Neural crest cell (in vitro differentiated cells): Measurements from ENCODE around the gene PLPP7. TPM values are rescaled to one million over a fixed set of nuclear protein-coding genes. Genes with fewer than 3 reads are reported as not detected.
"Not testable (repeated sequence)": the region's sequence is repeated elsewhere in the genome, so short reads cannot be mapped to it uniquely, and the experiment has no call there.

Experiments used
- DNase-seq: peaks from one replicate; pipeline ENCODE4 v3.0.0; 2021; ENCODE audit warnings: low read depth, mixed read lengths, low spot score
- H3K27ac Mint-ChIP-seq: one replicate; pipeline ENCODE4 v1.8.0; 2021; ENCODE audit warnings: mild to moderate bottlenecking, mixed read lengths; ENCODE audit not compliant: unreplicated experiment
- H3K27me3 Mint-ChIP-seq: 2 replicates; pipeline ENCODE4 v1.8.0; 2021; ENCODE audit warnings: low read depth, mild to moderate bottlenecking, mixed read lengths
- H3K36me3 Mint-ChIP-seq: 2 replicates; pipeline ENCODE4 v1.8.0; 2021; ENCODE audit warnings: low read depth, mild to moderate bottlenecking, mixed read lengths
- H3K4me1 Mint-ChIP-seq: 2 replicates; pipeline ENCODE4 v1.8.0; 2021; ENCODE audit warnings: mixed read lengths
- H3K4me3 Mint-ChIP-seq: one replicate; pipeline ENCODE4 v1.8.0; 2021; ENCODE audit warnings: mild to moderate bottlenecking, mixed read lengths
- H3K9me3 Mint-ChIP-seq: 2 replicates; pipeline ENCODE4 v1.8.0; 2021; ENCODE audit warnings: mixed read lengths
- CTCF ChIP-seq: fragments of 200-600 bp; sonication (generic); conservative IDR thresholded peaks from 2 replicates; pipeline ENCODE4 v1.5.0; 2021; ENCODE audit warnings: antibody characterized with exemption, mild to moderate bottlenecking
- total RNA-seq: library from RNA; stranded (reverse); gene quantifications from 2 replicates; pipeline ENCODE4 v1.2.1, GENCODE V29; 2021

PLPP7 gene
- total RNA-seq, 1 donor from 2014 or later, result 6.9 TPM

DNA sequence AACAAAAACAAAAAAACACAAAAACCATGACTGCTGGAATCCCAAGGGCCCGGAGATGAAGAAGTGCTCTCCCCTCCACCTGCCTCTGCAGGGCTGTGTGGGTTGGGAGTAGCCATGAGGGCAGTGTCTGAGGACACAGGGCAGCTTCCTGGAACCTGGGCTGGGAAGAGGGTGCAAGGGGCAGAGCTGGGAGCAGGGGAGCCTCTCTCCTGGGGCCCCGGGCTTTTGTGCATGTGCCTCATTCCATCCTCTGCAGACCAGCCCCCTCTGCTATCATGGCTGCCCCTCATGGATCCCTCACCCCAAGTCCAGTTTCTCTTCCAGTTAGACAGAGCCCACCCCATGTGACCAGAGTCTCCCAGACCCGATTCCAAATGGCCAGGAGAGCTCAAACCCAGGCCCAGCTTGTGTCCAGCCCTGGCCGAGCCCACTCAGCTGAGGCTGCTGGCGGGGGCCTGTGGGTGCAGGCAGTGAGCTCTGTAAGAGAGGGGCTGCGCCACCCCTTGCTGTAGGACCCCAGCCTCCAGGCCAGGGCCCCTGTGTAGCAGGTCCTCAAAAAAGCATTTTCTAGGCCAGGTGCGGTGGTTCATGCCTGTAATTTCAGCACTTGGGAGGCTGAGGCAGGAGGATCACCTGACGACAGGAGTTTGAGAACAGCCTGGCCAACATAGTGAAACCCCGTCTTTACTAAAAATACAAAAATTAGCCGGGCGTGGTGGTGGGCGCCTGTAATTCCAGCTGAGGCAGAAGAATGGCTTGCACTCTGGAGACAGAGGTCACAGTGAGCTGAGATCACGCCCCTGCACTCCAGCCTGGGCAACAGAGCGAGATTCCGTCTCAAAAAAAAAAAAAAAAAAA, 44.5 kb downstream of the PLPP7 start:
- DNase-seq, result no peak
- H3K4me3 Mint-ChIP-seq, result no peak overlapping the region
- H3K9me3 Mint-ChIP-seq, result no peaks in the 10 kb centered on the region
- peak overlapping the region; percentile 50 for H3K27ac Mint-ChIP-seq
- H3K27me3 Mint-ChIP-seq, result no peaks in the 10 kb centered on the region
- no peak for TF ChIP-seq CTCF
- no peaks in the 10 kb centered on the region for H3K36me3 Mint-ChIP-seq
- peaks cover 9% of the 10 kb centered on the region for H3K4me1 Mint-ChIP-seq

DNA sequence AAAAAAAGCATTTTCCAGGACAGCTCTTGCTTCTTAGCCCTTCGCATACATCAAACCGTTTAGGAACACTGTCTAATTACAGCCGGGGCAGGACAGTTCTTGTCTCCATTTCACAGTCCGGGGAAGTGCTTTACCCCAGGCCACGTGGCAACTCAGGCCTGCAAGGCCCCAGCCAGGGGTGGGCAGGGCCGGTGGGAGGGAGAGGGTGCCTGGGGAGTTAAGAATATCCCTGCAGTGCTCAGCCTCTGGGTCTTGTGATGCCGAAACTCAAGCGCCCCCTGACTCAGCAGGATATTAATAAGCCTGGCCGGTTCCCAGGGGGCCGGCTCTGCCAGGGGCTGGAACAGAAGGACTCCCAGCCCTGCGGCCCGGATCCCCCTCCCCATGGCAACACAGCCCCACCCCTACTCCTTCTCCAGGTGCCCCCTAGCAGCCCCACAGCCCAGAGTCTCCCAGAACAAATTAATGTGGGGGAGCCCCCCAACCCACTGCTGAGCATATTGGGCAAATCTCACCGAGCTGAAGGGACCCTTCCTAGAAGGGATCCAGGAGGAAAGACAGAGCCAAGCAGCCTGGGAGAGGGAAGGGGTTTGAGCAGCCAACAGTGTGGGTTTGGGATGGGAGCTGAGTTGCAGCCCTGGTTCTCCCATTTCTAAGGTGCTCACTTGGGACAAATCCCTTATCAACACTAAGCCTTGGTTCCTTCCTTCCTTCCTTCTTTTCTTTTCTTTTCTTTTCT, 45.3 kb downstream of the PLPP7 start:
- Mint-ChIP-seq H3K4me3 (no peak overlapping the region), H3K27me3 (no peaks in the 10 kb centered on the region), H3K27ac (no peak overlapping the region), H3K9me3 (no peaks in the 10 kb centered on the region), H3K36me3 (no peaks in the 10 kb centered on the region), H3K4me1 (peaks cover 9% of the 10 kb centered on the region)
- DNase-seq, result no peak
- TF ChIP-seq CTCF, result no peak

DNA sequence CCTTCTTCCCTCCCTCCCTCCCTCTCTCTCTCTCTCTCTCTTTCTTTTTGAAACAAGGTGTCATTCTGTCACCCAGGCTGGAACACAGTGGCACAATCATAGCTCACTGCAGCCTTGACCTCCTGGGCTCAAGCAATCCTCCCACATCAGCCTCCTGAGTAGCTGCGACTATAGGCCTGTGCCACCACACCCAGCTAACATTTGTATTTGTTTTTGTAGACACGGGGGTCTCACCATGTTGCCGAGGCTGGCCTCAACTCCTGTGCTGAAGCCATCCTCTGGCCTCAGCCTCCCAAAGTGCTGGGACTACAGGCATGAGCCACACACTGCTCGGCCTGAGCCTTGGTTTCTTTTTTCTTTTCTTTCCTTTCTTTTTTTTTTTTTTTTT, 45.8 kb downstream of the PLPP7 start:
- TF ChIP-seq CTCF, result no peak
- DNase-seq, result no peak
- H3K9me3 Mint-ChIP-seq, result no peaks in the 10 kb centered on the region
- H3K4me3 Mint-ChIP-seq, result no peak overlapping the region
- no peak overlapping the region for H3K27ac Mint-ChIP-seq
- peaks cover 9% of the 10 kb centered on the region for H3K4me1 Mint-ChIP-seq
- H3K27me3 Mint-ChIP-seq, result peaks cover 2% of the 10 kb centered on the region
- H3K36me3 Mint-ChIP-seq, result no peaks in the 10 kb centered on the region

- H3K27ac Mint-ChIP-seq, result peak overlapping the region; percentile 35
- peaks cover 16% of the 10 kb centered on the region for H3K27me3 Mint-ChIP-seq
- no peaks in the 10 kb centered on the region for H3K36me3 Mint-ChIP-seq
- H3K4me1 Mint-ChIP-seq, result peaks cover 4% of the 10 kb centered on the region
- H3K9me3 Mint-ChIP-seq, result no peaks in the 10 kb centered on the region
- H3K4me3 Mint-ChIP-seq, result no peak overlapping the region
- no peak for DNase-seq
- no peak for TF ChIP-seq CTCF
Observed at GRCh38 chr9:131337131-131337848, 47.8 kb downstream of the PLPP7 start.

- H3K27me3 Mint-ChIP-seq, result peaks cover 25% of the 10 kb centered on the region
- H3K9me3 Mint-ChIP-seq, H3K27ac Mint-ChIP-seq, DNase-seq, H3K4me1 Mint-ChIP-seq, H3K4me3 Mint-ChIP-seq, H3K36me3 Mint-ChIP-seq: not testable (repeated sequence)
Observed at GRCh38 chr9:131339212-131339611, 49.7 kb downstream of the PLPP7 start.

- peaks cover 25% of the 10 kb centered on the region for H3K27me3 Mint-ChIP-seq
- not testable (repeated sequence) for H3K27ac Mint-ChIP-seq, DNase-seq, H3K36me3 Mint-ChIP-seq, H3K4me3 Mint-ChIP-seq, H3K9me3 Mint-ChIP-seq, H3K4me1 Mint-ChIP-seq
Observed at GRCh38 chr9:131344931-131345535, 55.5 kb downstream of the PLPP7 start.
